ENCODE data around the gene LAMA2.
A peak's percentile ranks its signal among the peaks of the same experiment; 100 is the strongest.

LAMA2 gene

GRCh38 chr6:129031051-129031599 lies 148.2 kb downstream of the LAMA2 start:
- peak; percentile 17 for DNase-seq (ENCODE audit: low read depth)
- no peak overlapping the region for H3K4me3 ChIP-seq (ENCODE audit: low read length)
- TF ChIP-seq CTCF (IDR thresholded peaks at IDR 0.05; ENCODE audit: insufficient read depth, low read depth, low read length, missing control alignments): no peak

GRCh38 chr6:129032602-129033001 lies 149.7 kb downstream of the LAMA2 start:
- TF ChIP-seq CTCF (IDR thresholded peaks at IDR 0.05; ENCODE audit: insufficient read depth, low read depth, low read length, missing control alignments): no peak
- DNase-seq (ENCODE audit: low read depth): no peak
- no peak overlapping the region for H3K4me3 ChIP-seq (ENCODE audit: low read length)

- no peak for DNase-seq (ENCODE audit: low read depth)
- no peak for TF ChIP-seq CTCF (IDR thresholded peaks at IDR 0.05; ENCODE audit: insufficient read depth, low read depth, low read length, missing control alignments)
- no peak overlapping the region for H3K4me3 ChIP-seq (ENCODE audit: low read length)
Observed at GRCh38 chr6:129033180-129033579, 150.2 kb downstream of the LAMA2 start.

GRCh38 chr6:129033581-129033980 lies 150.6 kb downstream of the LAMA2 start:
- no peak for DNase-seq (ENCODE audit: low read depth)
- H3K4me3 ChIP-seq (ENCODE audit: low read length): no peak overlapping the region
- TF ChIP-seq CTCF (IDR thresholded peaks at IDR 0.05; ENCODE audit: insufficient read depth, low read depth, low read length, missing control alignments): no peak

- no peak for TF ChIP-seq CTCF (IDR thresholded peaks at IDR 0.05; ENCODE audit: insufficient read depth, low read depth, low read length, missing control alignments)
- no peak for DNase-seq (ENCODE audit: low read depth)
Observed at GRCh38 chr6:129041563-129041962, 158.6 kb downstream of the LAMA2 start.

GRCh38 chr6:129046526-129046925 lies 163.6 kb downstream of the LAMA2 start:
- DNase-seq (ENCODE audit: low read depth): peak; percentile 56
- no peak overlapping the region for H3K4me3 ChIP-seq (ENCODE audit: low read length)
- TF ChIP-seq CTCF (IDR thresholded peaks at IDR 0.05; ENCODE audit: insufficient read depth, low read depth, low read length, missing control alignments): no peak

More at GRCh38 chr6:129041563-129041962, 158.6 kb downstream of the LAMA2 start:
- no peak overlapping the region for H3K4me3 ChIP-seq (ENCODE audit: low read length)

GRCh38 chr6:129047834-129048233 lies 164.9 kb downstream of the LAMA2 start:
- H3K4me3 ChIP-seq (ENCODE audit: low read length): no peak overlapping the region
- no peak for TF ChIP-seq CTCF (IDR thresholded peaks at IDR 0.05; ENCODE audit: insufficient read depth, low read depth, low read length, missing control alignments)
- DNase-seq (ENCODE audit: low read depth): no peak

Measured in epithelial cell of esophagus (primary cell).